GM21360 (cell line): ENCODE measurements around the gene HLA-E.
"Not testable (repeated sequence)": the region's sequence is repeated elsewhere in the genome, so short reads cannot be mapped to it uniquely, and the experiment has no call there.

Experiments
- ATAC-seq: cut with Tn5 transposase; IDR thresholded peaks from one replicate; pipeline ENCODE4 v1.9.1; 2021; ENCODE audit warnings: mild to moderate bottlenecking, moderate library complexity; ENCODE audit not compliant: unreplicated experiment

Gene HLA-E

DNA sequence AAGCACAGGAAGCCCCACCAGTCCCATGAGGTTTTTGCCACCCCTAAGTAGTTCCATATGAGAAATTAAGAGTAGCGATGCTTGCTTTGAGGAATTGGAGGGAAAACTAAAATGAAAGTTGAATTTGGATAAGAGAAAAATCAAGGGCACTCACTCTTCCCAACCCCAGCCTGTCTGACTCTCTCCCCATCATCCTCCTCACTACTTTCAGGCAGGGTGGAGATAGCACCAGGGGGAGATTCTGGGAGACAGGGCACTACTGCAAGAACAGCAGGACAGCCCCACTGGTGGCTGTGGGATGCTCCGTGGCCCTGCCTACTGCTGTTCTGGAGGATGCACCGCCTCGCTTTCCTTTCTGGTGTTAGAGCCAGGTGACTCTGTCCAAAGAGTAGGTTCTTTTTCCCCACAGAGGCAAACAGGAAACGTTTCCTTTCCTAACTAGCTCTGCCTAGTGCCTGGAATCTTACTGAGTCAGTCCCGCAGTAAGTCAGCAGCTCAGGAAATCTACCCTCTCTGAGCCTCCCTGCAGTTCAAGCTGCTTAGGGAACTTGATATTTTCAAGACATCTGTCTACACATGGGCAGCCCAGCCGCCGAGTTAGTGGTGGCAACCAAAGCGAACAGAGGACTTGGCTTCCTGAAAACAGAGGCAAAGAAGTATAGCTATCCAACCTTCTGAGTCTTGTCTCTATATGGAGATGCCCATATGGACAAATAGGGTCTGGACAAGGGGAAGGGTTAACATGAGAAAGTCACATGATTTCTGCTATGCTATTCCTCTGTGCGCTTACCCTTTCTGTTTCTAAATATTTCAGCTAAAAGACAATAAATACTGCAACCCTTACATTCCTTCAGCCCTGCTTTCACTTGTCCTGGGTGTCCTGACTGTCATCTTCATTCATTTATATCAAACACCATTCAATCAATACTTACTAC is 11.4 kb downstream of the HLA-E start:
- no peak for ATAC-seq

DNA sequence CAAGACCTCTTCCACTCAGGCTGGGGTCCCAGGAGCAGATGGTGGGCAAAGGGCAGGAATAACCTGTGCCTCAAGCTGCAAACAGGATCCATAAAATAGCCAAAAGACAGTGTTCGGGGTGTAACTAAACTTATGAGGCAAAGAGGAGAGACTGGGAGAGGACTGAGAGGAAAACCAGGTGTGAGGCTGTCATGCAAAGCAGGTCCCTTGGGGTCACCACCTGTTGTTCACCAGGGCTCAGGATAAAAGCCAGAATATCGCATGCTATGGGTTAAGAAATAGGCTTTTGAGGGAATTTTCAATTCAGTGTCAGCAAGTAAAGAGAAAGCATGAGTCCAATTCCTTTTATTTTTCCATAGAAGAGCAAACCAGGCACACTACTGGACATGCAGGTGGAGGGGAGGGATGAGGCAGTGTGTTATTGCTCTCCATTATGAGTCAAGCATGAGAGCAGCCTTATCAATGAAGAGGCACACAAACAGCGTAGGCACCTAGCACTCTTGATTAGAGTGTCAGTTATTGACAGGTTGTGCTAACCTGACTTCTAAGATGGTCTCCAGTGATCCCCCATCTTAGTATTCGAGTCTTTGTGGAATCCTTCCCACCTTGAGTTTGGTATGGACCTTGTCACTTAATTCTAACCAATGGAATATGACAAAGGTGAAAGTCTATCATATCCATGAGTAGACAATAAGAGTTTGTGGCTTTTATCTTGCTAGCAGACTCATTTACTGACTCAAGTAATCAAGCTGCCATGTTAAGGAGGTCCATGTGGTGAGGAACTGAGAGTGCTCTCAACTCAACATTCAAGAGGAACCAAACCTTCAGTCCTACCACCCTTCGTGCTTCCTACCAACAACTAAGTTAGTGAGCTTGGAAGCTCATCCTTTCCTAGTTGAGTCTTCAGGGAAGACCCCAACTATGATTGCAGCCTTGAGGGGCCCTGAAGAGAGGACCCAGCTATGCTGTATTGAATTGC is 18.8 kb downstream of the HLA-E start:
- no peak for ATAC-seq

- no peak for ATAC-seq
These were observed 19.8 kb downstream of the HLA-E start for GRCh38 chr6:30508890-30509736.

GRCh38 chr6:30510419-30511168 is 21.3 kb downstream of the HLA-E start:
- no peak for ATAC-seq

DNA sequence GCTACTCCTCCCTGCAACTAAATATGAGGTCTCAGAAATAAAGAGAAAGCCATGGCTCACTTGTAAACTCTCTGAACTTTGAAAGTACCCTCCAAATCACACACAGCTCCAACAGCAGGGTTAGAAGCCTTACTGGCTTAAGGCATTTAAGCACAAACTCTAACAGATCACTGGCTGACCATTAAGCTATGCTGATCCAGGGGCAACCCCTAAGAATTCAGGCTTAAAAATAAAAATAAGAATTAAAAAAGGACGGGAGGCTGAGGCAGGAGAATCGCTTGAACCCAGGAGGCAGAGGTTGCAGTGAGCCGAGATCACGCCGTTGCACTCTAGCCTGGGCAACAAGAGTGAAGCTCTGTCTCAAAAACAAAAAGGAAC is 21.8 kb downstream of the HLA-E start:
- ATAC-seq, result no peak

DNA sequence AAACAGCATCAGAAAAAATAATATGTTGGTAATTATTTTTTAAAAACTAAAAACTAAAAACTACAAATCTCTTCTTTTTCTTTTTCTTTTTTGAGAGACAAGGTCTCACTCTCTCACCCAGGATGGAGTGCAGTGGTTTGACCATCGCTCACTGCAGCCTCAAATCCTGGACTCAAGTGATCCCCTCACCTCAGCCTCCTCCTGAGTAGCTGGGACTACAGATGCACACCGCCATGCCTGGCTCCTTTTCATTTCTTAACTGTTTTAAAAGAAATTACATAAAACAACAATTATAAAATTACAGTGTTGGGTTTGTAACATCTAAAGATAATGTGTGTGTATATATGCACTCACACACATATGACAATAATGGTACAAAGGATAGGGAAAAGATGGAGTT is 24.1 kb downstream of the HLA-E start:
- ATAC-seq, result no peak

GRCh38 chr6:30515106-30515505 is 25.8 kb downstream of the HLA-E start:
- no peak for ATAC-seq

GRCh38 chr6:30515944-30516753 is 26.8 kb downstream of the HLA-E start:
- peak; percentile 64 for ATAC-seq

GRCh38 chr6:30516754-30517076 is 27.4 kb downstream of the HLA-E start:
- ATAC-seq, result not testable (repeated sequence)

DNA sequence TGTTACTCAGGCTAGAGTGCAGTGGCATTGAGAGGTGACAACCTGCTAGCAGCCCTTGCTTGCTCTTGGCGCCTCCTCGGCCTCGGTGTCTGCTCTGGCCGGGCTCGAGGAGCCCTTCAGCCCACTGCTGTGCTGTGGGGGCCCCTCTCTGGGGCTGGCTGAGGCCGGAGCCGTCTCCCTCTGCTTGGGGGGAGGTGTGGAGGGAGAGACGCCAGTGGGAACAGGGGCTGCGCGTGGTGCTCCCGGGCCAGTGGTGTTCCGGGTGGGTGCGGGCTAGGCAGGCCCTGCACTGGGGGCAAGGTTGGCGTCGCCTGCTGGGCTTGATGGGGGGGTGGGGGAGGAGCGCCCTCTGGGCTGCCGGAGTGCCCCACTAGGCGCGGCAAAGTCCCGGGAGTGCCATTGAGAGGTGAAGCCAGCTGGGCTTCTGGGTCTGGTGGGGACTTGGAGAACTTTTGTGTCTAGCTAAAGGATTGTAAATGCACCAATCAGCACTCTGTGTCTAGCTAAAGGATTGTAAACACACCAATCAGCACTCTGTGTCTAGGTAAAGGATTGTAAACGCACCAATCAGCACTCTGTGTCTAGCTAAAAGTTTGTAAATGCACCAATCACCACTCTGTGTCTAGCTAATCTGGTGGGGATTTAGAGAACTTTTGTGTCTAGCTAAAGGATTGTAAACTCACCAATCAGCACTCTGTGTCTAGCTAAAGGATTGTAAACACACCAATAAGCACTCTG is 28.6 kb downstream of the HLA-E start:
- ATAC-seq, result not testable (repeated sequence)

DNA sequence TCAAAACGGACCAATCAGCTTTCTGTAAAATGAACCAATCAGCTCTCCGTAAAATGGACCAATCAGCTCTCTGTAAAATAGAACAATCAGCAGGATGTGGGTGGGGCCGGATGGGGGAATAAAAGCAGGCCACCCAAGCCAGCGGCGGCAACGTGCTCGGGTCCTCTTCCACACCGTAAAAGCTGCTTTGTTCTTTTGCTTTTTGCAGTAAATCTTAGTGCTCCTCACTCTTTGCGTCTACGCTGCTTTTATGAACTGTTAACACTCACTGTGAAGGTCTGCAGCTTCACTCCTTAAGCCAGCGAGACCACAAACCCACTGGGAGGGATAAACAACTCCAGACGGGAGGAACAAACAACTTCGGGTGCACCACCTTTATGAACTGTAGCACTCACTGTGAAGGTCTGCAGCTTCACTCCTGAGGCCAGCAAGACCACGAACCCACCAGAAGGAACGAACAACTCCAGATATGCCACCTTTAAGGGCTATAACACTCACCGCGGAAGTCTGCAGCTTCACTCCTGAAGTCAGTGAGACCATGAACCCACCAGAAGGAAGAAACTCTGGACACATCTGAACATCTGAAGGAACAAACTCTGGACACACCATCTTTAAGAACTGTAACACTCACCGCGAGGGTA is 29.3 kb downstream of the HLA-E start:
- not testable (repeated sequence) for ATAC-seq

DNA sequence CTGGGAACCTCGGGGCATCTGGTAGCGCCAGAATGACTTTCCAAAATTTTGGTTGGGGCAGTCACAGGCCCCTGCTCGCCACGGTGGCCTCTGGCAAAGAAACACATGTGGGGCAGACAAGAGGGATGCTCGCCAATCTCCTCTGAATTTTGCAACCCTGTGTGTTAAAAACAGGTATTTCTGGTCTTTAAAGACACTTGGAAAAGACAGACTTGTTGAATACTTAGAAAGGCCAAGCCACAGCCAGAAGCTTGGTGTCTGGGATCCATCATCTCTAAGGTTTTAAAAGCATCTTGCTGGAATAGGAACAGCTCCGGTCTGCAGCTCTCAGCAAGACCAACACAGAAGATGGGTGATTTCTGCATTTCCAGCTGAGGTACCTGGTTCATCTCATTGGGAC is 31.2 kb downstream of the HLA-E start:
- no peak for ATAC-seq

DNA sequence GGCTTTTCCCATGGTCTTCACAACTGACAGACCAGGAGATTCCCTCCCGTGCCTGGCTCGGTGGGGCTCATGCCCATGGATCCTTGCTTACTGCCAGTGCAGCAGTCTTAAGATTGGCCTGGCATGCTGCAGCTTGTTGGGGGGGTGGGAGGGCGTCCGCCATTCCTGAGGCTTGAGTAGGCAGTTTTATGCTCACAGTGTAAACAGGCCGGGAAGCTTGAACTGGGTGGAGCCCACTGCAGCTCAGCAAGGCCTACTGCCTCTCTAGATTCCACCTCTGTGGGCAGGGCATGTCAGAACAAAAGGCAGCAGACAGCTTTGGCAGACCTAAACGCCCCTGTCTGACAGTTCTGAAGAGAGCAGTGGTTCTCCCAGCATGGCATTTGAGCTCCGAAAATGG is 31.8 kb downstream of the HLA-E start:
- ATAC-seq, result not testable (repeated sequence)

GRCh38 chr6:30521952-30522351 is 32.6 kb downstream of the HLA-E start:
- not testable (repeated sequence) for ATAC-seq

DNA sequence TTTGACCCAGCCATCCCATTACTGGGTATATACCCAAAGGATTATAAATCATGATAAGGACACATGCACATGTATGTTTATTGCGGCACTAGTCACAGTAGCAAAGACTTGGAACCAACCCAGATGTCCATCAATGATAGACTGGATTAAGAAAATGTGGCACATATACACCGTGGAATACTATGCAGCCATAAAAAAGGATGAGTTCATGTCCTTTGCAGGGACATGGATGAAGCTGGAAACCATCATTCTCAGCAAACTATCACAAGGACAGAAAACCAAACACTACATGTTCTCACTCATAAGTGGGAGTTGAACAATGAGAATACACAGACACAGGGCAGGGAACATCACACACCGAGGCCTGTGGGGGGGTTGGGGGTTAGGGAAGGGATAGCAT is 37.1 kb downstream of the HLA-E start:
- ATAC-seq, result not testable (repeated sequence)

DNA sequence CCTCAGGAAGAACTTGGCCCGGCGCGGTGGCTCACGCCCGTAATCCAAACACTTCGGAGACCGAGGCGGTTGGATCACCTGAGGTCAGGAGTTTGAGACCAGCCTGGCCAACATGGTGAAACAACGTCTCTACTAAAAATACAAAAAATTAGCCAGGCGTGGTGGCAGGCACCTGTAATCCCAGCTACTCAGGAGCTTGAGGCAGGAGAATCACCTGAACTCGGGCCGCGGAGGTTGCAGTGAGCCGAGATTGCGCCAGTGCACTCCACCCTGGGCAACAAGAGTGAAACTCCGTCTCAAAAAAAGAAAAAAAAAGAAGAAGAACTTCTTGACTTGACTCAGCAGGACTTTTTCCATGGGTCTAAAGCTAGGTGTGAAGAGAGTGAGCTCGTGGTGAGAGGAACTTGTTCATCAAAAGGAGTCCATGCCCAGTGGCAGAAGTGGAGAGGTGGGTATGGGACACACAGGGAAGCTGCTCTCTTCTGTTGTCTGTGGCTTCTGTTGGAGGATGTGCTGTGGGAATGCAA is 40.1 kb downstream of the HLA-E start:
- not testable (repeated sequence) for ATAC-seq

DNA sequence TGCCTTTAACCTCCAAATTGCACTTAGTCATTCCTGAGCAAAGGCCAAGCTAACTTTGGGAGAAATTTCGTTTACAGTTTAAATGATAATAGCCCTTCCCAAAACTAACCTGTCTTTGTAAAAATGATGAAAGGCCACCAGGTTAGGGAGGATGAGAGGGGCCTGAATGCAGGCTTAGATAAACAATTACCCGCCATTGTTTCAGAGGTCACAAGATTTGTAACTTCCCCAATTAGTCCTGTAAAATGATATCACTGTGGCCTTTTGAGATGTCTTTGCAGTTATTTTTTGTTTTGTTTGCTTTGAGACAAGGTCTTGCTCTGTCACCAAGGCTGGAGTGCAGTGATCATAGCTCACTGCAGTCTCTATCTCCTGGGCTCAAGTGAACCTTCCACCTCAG is 40.7 kb downstream of the HLA-E start:
- no peak for ATAC-seq
